Measurements from ENCODE around the gene C1RL. TPM values are rescaled to one million over a fixed set of nuclear protein-coding genes. Genes with fewer than 3 reads are reported as not detected.

C1RL gene
- total and polyA plus RNA-seq, 2 donors (not counting 1 experiment from before 2014, with no cell fraction given): 13.5 to 24.9 TPM

- Histone ChIP-seq H3K9ac (ENCODE audit: low read length) (no peak overlapping the region), H3K9me3 (ENCODE audit: control extremely low read depth in 1 of 3, control insufficient read depth in 2 of 3, insufficient read depth in 1 of 3, low read length in 2 of 3) (no peaks in the 10 kb centered on the region), H3K27ac (ENCODE audit: low read length in 2 of 2) (no peak overlapping the region), H3K4me3 (ENCODE audit: control extremely low read depth in 1 of 5, extremely low read depth in 1 of 5, insufficient read depth in 1 of 5, low read depth in 2 of 5, low read length in 4 of 5) (no peak overlapping the region), H3K4me1 (ENCODE audit: control insufficient read depth in 2 of 2, insufficient read depth in 2 of 2, low read length in 2 of 2) (no peaks in the 10 kb centered on the region), H3K27me3 (replicated peaks in 1 of 4; ENCODE audit: control extremely low read depth in 1 of 4, control insufficient read depth in 3 of 4, insufficient read depth in 4 of 4, low read length in 3 of 4) (no peaks in the 10 kb centered on the region), H3K36me3 (replicated peaks in 1 of 2; ENCODE audit: control extremely low read depth in 1 of 2, control insufficient read depth in 1 of 2, extremely low read depth in 1 of 2, insufficient read depth in 2 of 2, low read length in 1 of 2) (no peaks in the 10 kb centered on the region), H3K79me2 (ENCODE audit: control insufficient read depth, insufficient read depth, low read length) (no peaks in the 10 kb centered on the region), H3K4me2 (replicated peaks; ENCODE audit: low read depth, low read length, poor library complexity, severe bottlenecking) (no peak overlapping the region), H4K20me1 (ENCODE audit: control insufficient read depth, insufficient read depth, low read length, poor library complexity, severe bottlenecking) (no peaks in the 10 kb centered on the region), H2AFZ (ENCODE audit: insufficient read depth, low read depth, low read length, poor library complexity, severe bottlenecking) (no peak overlapping the region)
- H3K27ac Mint-ChIP-seq: no peak overlapping the region
- ChIA-PET POLR2A (no interaction called here), CTCF (no interaction called here)
- ATAC-seq (ENCODE audit: low read depth) (no peak), DNase-seq (no peak)
- TF ChIP-seq CTCF (IDR thresholded peaks at IDR 0.05): no peak
- no peak for TF ChIP-seq EZH2 (IDR thresholded peaks at IDR 0.05; ENCODE audit: borderline replicate concordance, insufficient read depth, low read depth, low read length, poor library complexity, severe bottlenecking)
- no peaks in the 10 kb centered on the region for H3K4me1 Mint-ChIP-seq
- H3K4me3 Mint-ChIP-seq: no peak overlapping the region
- peaks cover 34% of the 10 kb centered on the region for H3K27me3 Mint-ChIP-seq
- H3K9me3 Mint-ChIP-seq (ENCODE audit: insufficient read depth): no peaks in the 10 kb centered on the region
- intact Hi-C loops (cut with micrococcal nuclease): no loop called here
- WGBS (ENCODE audit: insufficient coverage): no CpG with 5 or more reads among the region's 1 CpG
Observed at GRCh38 chr12:7073946-7074345, 35.1 kb downstream of the C1RL start.

DNA sequence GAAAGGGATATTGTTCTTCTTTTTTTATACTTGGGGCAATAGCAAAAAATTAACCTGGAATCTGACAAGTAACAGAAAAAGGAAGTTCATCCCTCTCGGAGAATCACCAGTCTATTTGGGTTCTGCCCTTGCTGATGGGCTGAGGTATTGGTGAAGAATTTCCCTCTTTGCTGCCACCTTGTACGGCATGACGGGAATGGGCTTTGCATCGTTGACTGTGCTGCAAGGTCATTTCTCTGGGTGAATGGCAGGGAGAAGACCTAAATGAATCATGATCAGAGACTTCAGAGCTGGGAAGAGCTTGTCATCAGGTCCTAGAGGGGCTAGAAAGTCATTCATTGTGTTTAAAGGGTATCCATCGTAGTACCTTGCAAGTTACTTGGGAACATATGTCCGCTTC lies 36.5 kb downstream of the C1RL start:
- WGBS (ENCODE audit: insufficient coverage): 98% methylated on average over 5 of the region's 6 CpGs
- ATAC-seq (ENCODE audit: low read depth): no peak
- TF ChIP-seq EZH2 (IDR thresholded peaks at IDR 0.05; ENCODE audit: borderline replicate concordance, insufficient read depth, low read depth, low read length, poor library complexity, severe bottlenecking) (no peak), CTCF (IDR thresholded peaks at IDR 0.05) (no peak)
- no peak overlapping the region for H3K4me2 ChIP-seq (replicated peaks; ENCODE audit: low read depth, low read length, poor library complexity, severe bottlenecking)
- H2AFZ ChIP-seq (ENCODE audit: insufficient read depth, low read depth, low read length, poor library complexity, severe bottlenecking): no peak overlapping the region
- Mint-ChIP-seq H3K4me1 (no peaks in the 10 kb centered on the region), H3K27ac (no peak overlapping the region), H3K9me3 (ENCODE audit: insufficient read depth) (no peaks in the 10 kb centered on the region), H3K27me3 (peaks cover 41% of the 10 kb centered on the region), H3K4me3 (no peak overlapping the region)
- H3K9ac ChIP-seq (ENCODE audit: low read length): no peak overlapping the region
- H3K27ac ChIP-seq (ENCODE audit: low read length in 2 of 2): no peak overlapping the region
- no peak for DNase-seq
- H3K79me2 ChIP-seq (ENCODE audit: control insufficient read depth, insufficient read depth, low read length): no peaks in the 10 kb centered on the region
- intact Hi-C loops (cut with micrococcal nuclease): no loop called here
- no peaks in the 10 kb centered on the region for H3K27me3 ChIP-seq (replicated peaks in 1 of 4; ENCODE audit: control extremely low read depth in 1 of 4, control insufficient read depth in 3 of 4, insufficient read depth in 4 of 4, low read length in 3 of 4)
- no peaks in the 10 kb centered on the region for H3K9me3 ChIP-seq (ENCODE audit: control extremely low read depth in 1 of 3, control insufficient read depth in 2 of 3, insufficient read depth in 1 of 3, low read length in 2 of 3)
- no peak overlapping the region for H3K4me3 ChIP-seq (ENCODE audit: control extremely low read depth in 1 of 5, extremely low read depth in 1 of 5, insufficient read depth in 1 of 5, low read depth in 2 of 5, low read length in 4 of 5)
- no peaks in the 10 kb centered on the region for H4K20me1 ChIP-seq (ENCODE audit: control insufficient read depth, insufficient read depth, low read length, poor library complexity, severe bottlenecking)
- CTCF ChIA-PET: no interaction called here
- H3K4me1 ChIP-seq (ENCODE audit: control insufficient read depth in 2 of 2, insufficient read depth in 2 of 2, low read length in 2 of 2): no peaks in the 10 kb centered on the region
- no peaks in the 10 kb centered on the region for H3K36me3 ChIP-seq (replicated peaks in 1 of 2; ENCODE audit: control extremely low read depth in 1 of 2, control insufficient read depth in 1 of 2, extremely low read depth in 1 of 2, insufficient read depth in 2 of 2, low read length in 1 of 2)
- POLR2A ChIA-PET: interaction anchor here (0.6 kb wide), 1 partner anchor 9 kb away, joined by 3 read pairs; no protein-coding TSS in a partner anchor

All from B cell (primary cell).